HG03558 (cell line): ENCODE data around the gene GXYLT2.

Experiments
- ATAC-seq: cut with Tn5 transposase; IDR thresholded peaks from one replicate; pipeline ENCODE4 v1.9.1; 2021; ENCODE audit warnings: moderate number of reproducible peaks; ENCODE audit not compliant: unreplicated experiment; ENCODE audit errors: extremely low read depth

Gene GXYLT2

DNA sequence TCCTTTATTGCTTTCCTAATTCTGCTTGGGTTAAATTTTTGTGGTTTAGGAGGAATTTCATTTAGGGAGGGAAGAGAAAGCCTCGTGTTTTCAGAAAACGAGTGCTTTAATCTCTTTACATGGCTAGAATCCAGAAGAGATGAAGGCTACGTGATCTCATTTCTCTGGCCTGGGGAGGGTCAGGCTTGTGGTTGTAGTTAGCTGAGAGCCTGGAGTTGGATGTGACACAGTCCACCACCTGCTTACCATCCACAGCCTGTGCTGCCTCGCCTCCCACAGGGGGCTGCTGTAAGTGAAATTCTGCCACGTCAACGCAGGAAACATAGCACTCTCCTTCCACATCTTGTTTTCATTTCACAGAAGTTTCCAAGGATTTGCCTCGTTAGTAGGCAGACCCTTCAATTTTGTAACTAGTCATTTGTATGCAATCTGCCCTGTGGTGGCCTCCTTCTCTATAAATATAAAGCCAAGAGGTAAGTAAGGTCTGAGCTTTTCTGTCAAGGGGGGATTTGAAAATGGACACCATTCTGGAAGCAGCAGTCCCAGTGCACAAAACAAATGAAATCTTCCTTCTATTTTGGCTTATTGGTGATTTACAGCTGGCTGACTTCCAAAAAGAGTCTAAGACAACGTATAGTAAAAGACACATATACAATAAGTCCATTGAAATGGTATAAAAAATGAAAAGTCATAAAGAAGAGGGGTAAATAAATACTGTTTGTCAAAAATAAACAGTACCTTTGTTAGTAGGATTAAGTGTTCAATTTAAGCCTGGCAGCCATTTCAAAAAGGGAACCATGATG, 3.4 kb downstream of the GXYLT2 start:
- ATAC-seq = no peak

DNA sequence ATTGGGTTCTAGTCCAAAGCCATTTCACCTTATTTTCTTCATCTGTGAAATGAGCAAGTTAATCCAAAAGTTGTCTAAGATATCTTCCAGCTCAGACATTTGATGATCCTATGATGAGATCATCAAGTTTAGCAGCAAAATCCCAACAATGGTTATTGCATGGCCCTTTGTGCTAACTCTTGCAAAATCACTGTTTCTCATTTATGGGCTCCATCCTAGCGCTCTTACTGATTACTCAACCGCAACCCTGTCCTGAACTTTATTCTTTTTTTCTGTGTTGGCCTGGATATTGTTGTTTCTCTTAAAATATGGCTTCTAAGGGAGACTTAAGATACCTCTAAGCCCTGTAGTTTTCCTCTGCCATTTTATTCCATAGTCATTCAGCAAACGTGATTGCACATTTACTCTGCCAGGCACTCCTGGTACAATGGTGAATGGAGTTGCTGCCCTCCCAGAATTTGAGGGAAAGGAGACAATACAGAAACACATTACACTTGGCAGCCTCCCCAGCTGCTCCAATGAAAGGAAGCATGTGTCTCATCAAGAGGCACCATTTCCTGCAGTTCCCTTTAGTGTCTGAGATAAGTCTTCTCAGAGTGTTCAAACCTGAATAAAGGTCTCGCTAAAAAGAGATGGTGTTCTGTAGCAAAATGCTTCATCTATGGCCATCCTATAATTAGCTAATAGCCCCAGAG, 4.4 kb downstream of the GXYLT2 start:
- ATAC-seq = no peak

DNA sequence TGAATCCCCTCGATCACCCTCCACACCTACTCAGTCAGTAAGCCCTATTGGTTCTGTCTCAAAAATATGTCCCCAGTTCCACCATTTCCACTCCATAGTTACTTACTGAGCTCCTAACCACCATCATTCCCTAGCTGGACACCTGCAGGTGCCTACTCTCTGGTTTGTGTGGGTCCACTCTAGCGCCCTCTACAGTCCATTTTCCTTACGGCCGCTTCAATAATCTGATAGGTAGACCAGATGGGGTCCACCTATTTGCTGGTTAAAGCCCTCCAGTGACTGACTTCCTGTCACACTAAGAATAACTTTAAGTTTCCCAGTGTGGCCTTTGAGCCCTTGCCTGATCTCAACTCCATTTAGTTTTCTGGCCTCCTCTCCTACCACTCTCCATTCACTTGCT, 5.0 kb downstream of the GXYLT2 start:
- ATAC-seq = no peak

DNA sequence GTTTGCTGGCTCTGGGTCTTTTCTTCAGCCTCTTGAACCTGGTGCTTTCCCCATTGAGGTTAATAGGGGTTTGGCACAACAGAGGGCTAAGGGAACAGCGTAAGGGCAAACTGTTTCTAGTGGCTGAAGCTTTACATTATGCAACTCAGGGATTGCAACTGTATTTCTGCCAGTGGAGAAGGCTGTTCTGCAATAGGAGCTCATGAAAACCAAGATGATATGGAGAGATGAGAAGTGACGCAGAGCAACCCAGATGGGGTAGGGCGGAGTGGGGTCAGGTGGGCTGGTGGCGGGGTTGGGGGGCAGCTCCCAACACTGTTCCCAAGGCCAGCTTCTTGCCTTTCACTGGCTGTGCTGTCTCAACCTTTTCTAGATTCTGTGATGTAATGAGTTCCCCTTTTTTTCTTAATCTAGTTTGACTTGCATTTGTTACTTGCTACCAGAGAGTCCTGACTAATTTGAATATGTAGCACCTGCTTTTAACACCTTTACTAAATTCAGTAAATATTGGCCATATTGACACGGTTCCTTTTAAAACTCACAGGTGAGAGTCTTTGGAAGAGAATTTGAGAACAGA, 7.2 kb downstream of the GXYLT2 start:
- ATAC-seq = no peak

DNA sequence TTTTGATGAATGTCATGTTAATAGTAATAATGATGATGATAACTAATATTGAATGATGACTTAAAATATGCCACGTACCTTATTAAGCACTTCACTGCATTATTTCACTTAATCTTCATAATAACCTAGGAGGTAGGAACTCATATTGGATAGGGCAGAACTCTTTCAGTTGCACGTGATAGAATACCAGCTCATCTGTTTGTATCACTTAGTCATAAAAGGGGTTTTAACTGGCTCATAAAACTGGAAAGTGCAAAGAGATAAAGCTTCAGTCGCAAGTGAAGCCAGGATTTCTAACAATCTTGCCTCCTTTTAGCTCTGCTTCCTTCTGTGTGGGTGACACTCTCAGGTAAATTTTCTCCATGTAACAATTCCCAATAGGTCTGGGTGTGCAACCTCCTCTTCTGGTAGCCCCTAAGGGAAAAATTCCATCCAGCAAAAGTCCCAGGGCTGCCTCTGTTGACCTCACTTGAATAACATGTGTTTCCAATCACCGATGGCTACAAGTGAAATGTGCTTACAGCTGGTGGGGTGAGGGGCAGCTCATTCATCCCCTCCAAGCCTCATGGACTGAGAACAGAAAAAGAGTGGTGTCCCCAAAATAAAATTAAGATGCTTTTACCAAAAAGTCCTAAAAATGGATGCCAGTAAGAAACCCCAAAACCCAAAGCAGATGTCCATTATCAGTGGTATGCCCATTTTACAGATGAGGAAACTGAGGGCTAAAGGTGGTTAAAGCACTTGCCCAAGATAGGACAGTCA, 9.3 kb downstream of the GXYLT2 start:
- no peak for ATAC-seq

DNA sequence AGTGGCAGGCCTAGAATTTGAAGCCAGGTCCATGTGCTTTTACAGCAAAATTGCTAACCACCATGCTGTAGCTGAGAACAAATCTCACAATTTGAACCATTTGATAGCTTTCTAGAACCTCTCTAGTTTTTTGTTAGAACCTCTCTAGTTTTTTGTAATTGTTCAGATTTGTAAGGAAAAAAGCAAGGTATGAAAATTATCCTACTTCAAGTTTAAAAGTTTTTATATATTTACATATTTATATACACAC, 9.8 kb downstream of the GXYLT2 start:
- no peak for ATAC-seq

DNA sequence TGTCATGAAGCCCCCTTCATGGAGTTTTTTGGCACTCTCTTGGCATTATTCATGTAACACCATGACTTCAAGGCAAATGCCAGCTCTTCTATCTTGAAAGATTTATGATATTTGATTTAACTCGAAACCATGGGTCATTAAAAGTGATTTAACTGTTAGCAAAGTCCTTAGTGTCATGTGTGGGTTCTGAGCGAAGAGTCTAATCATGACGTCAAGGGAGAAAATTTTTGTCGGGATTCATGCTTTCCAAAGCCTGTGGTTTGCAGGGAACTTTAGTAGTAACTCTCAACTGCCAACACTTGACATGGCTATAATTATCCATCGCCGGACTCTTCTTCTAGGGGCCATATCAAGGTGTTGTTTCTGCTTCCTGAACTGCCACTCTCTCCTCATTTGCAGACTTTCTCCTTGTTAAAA, 11.5 kb downstream of the GXYLT2 start:
- no peak for ATAC-seq

DNA sequence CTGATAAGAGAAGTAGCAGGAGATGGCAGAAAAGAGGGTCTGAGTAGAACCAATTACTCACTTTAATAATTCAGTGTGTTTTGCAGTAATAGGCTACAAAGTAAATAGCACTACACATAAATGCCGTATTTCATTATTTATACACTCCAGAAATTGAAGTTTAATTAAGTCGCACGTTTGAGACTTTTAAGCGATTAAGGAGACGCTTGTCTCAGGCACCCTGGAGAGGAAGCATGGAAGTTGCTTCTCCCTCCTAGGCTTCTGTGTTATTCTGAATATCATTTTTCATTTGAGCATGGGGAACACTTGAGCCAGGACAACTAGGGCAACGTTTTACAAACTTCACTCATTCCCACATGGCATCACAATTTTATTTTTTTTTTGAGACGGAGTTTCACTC, 12.2 kb downstream of the GXYLT2 start:
- ATAC-seq = no peak

DNA sequence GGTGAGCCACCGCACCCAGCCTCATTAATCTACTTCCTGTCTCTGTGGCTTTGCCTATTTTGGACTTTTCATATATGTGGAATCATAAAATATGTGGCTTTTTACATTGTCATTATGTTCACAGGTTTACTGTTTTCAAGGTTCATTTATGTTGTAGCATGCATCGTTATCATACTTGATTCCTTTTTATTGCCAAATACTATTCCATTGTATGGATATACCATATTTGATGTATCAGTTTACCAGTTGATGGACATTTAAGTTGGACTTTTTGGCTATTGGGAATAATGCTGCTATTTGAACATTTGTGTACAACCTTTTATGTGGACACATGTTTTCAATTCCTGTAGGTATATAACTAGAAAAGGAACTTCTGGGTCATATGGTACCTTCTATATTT, 14.0 kb downstream of the GXYLT2 start:
- no peak for ATAC-seq

DNA sequence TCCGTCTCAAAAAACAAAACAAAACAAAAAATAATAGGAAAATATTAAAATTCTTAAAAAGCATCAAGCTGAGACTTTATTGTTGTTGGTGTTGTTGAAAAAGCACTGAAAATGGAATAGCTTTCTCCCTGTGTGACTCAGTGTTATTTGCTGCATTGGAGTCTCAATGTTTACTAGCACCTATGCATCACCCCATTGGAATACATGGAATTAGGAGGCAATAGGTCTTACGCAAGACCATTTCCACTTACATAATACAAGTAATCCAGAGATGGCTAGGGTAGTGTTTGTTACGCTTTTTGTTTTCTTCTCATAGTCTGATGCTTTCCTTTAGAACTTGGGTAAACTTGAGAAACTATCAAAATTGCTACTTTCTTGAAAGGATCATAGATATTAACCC, 15.2 kb downstream of the GXYLT2 start:
- ATAC-seq = no peak

DNA sequence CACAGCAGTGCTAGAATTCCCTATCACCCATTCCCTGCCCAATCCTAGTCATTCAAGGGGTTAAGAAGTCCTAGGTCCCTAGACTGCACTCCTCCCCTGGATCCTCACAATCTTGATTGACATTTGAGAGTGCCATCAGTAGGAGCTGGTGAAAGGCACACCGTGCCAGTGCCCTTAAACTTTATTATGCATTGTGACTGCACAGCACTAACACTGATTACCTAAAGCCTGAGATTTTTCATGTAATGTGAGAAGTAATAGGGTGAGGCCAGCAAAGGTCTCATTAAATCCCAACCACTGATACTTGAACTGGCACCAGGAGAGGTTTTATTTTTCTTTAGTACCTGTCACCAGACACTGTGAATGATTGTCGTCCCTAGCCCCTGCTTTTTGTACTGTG, 16.3 kb downstream of the GXYLT2 start:
- ATAC-seq = no peak

DNA sequence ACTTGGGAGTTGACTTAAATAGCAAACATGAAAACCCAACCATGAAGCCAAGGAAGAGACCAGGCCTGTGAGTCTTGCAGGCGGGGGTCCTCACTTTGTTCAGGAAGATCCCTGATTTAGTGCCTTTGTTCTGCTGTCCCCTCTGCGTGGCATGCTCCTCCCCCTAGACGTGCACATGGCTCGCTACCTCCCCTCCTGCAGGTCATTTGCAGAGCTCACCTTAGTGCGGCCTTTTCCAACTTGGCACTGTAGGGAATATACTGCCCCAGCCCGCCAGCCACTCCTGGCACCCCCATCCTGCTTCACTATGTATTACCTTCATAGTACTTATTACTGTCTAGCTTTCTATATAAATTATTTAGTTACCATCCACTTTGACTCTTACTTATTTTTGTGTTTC, 18.3 kb downstream of the GXYLT2 start:
- ATAC-seq = no peak

DNA sequence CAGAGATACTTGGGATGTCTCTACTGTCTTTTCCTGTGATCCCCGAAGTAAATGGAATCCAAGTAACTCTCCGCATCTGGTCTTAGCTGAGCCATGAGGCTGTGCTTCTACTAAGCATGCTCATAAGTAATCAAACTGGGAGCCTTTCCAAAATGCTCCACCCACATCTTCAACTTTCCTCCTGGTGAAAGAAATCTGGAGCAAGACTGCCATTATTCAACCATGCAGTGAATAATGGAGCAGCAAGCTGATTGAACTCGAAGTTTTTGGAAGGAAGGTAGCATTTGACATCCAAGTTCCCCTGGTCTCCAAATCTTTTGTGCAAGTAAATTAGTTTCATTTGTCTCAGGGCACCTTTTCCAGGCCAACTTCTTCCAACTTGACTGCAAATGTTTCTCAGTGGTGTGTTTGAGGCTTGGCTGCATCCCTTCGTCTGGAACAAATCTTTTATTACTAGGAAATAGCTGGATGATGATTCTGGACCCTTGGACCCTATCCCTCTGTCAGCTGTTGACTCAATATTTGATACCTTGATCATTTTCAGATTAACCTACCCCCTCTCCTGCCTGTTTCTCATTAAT, 19.4 kb downstream of the GXYLT2 start:
- no peak for ATAC-seq

DNA sequence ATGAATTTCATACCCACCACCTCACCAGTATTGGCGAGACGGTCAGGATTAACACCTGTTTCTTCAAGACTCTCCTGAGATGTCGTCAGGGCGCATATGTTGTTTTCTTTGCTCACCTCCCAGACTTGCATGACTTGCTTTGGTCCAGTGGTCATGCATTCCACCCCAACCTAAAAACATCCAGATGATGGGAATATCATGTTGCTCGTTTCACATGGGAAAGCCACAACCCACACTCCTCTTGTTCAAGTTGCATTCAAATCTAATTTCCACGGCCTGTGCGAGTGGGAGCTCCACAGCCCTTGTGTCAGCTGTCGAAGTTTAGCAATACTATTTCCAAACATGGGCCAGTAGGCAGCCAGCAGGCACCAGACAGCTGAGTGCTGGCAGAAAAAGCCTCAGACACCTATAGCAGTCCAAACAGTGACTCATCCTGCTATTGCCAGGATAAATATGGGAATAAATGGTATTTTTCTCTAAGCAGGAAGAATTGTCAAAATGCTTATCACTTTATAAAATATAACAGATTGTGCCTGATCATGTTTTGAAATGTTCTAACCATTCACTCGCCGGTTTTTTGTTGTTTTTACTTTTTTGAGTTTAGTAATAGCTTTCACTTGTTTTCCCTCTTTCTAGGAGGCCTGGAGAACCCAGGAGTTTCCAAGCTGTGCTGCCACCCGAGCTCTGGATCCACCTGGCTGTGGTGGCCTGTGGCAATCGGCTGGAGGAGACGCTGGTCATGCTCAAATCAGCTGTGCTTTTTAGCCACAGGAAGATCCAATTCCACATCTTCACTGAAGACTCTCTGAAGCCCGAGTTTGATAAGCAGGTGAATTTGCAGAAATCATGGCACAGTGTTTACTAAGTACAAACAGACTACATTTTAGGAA, 20.1 kb downstream of the GXYLT2 start:
- ATAC-seq = no peak

DNA sequence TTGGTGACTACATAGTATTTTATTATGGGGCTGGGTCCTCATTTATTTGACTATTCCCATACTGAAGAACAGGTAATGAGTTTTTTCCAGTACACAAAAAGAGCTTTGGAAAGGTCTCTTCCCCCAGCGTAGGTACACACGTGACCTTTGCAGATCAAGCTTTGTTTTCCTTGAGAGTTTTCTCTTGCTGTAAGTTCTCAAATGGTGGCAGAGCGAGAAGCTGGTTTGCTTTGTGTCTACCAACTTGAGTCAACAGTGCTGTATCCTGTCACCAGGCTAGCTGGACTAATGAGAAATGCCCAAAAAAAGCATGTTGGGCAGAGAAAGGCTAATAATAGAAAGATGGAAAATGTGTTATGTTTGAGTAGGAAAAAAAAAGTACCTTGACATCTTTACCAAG, 21.7 kb downstream of the GXYLT2 start:
- no peak for ATAC-seq

DNA sequence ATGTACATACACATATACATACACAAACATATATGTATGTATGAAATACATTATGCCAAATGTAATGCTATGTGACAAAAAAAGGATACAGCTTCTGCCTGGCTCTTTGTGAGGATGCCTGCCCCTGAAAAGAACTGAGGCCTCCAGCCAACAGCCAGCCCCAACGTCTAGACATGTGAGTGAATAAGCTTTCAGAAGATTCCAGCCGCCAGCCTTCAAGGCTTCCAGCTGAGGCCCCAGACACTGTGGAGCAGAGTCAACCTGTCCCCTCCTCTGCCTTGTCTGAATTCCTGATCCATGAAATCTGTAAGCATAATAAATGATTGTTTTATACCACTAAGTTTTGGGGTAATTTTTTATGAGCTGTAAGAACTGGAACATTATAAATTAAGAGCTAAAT, 24.7 kb downstream of the GXYLT2 start:
- ATAC-seq = no peak

DNA sequence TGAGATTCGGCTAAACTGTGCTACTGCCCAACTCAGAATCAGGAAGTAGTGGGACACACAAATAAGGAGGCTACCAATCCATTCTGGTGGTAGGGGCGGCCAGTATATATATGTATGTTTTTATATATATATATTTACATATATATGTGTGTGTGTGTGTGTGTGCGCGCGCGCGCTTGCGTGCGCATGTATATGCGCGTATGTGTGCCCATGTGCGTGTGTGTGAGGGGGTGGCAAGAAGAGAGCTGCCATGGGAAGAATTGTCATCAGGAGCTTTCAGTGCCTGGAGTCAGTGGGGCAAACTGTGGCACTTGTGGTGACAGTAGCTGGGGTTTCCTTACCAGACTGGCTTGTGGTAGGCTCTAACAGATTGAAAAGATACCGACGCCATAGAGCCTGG, 26.5 kb downstream of the GXYLT2 start:
- no peak for ATAC-seq

DNA sequence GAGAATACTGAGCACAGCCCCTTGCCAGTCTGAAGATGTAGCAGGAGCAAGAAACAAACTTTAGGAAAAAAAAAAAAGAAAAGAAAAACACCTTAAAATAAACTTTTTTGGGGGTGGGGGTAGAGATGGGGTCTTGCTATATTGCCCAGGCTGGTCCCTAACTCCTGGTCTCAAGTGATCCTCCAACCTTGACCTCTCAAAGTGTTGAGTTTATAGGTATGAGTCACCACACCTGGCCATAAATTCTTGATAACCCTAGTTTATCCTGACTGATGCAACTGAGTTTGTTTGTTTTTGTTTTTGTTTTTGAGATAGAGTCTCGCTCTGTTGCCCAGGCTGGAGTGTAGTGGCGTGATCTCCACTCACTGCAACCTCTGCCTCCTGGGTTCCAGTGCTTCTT, 28.4 kb downstream of the GXYLT2 start:
- ATAC-seq = no peak

DNA sequence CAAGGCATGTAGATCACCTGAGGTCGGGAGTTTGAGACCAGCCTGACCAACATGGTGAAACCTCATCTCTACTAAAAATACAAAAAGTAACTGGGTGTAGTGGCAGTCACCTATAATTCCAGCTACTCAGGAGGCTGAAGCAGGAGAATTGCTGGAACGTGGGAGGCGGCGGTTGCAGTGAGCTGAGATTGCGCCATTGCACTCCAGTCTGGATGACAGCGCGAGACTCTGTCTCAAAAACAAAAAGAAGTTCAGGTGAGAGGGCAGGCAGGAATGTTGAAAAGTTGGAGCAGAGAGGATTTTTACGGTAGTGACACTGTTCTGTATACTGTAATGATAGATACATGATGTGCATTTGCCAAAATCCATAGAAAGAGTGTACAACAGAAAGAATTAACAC, 31.7 kb downstream of the GXYLT2 start:
- no peak for ATAC-seq

DNA sequence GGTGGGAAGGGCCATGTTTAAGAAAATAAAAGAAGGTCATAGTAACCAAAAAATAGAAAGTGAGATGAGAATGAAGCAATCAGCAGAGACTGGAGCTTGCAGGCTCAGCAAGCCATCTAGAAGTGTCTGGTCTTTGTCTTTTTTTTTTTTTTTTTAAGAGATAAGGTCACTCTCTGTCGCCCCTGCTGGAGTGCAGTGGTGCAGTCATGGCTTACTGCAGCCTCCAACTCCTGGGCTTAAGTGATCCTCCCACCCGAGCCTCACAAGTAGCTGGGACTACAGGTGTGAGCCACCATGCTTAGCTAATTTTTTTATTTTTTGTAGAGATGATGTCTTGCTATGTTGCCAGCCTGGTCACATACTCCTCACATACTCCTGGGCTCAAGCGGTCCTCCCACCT, 36.2 kb downstream of the GXYLT2 start:
- ATAC-seq = no peak
